Measurements from ENCODE around the gene ELP5. TPM values are rescaled to one million over a fixed set of nuclear protein-coding genes. Genes with fewer than 3 reads are reported as not detected.

ELP5 gene
- total RNA-seq, 1 donor: 21.7 TPM

GRCh38 chr17:7289256-7290032 is 37.4 kb downstream of the ELP5 start:
- Histone ChIP-seq H3K79me2 (ENCODE audit: insufficient read depth, low read length) (no peaks in the 10 kb centered on the region), H3K27me3 (ENCODE audit: insufficient read depth, low read length) (peaks cover 57% of the 10 kb centered on the region), H2AFZ (ENCODE audit: low read length) (no peak overlapping the region), H3K4me1 (ENCODE audit: insufficient read depth, low read length) (no peaks in the 10 kb centered on the region), H3K36me3 (ENCODE audit: insufficient read depth, low read length) (no peaks in the 10 kb centered on the region), H3K9me3 (ENCODE audit: low read depth, low read length) (no peaks in the 10 kb centered on the region), H4K20me1 (ENCODE audit: insufficient read depth, low read length) (no peaks in the 10 kb centered on the region), H3K27ac (ENCODE audit: low read depth, low read length) (no peak overlapping the region), H3K4me3 (ENCODE audit: insufficient read depth, low read length) (no peak overlapping the region), H3K4me2 (ENCODE audit: insufficient read depth, low read length) (no peak overlapping the region)
- TF ChIP-seq CTCF (IDR thresholded peaks at IDR 0.05; ENCODE audit: extremely low read depth, low read depth, low read length): no peak
- peak; percentile 77 for DNase-seq (ENCODE audit: insufficient read length, low spot score, missing footprints)

- no peak for TF ChIP-seq CTCF (IDR thresholded peaks at IDR 0.05; ENCODE audit: extremely low read depth, low read depth, low read length)
- Histone ChIP-seq H3K4me2 (ENCODE audit: insufficient read depth, low read length) (no peak overlapping the region), H3K4me3 (ENCODE audit: insufficient read depth, low read length) (no peak overlapping the region), H2AFZ (ENCODE audit: low read length) (no peak overlapping the region), H3K27me3 (ENCODE audit: insufficient read depth, low read length) (peaks cover 59% of the 10 kb centered on the region), H4K20me1 (ENCODE audit: insufficient read depth, low read length) (no peaks in the 10 kb centered on the region), H3K79me2 (ENCODE audit: insufficient read depth, low read length) (no peaks in the 10 kb centered on the region), H3K9me3 (ENCODE audit: low read depth, low read length) (no peaks in the 10 kb centered on the region), H3K4me1 (ENCODE audit: insufficient read depth, low read length) (no peaks in the 10 kb centered on the region), H3K36me3 (ENCODE audit: insufficient read depth, low read length) (no peaks in the 10 kb centered on the region), H3K27ac (ENCODE audit: low read depth, low read length) (no peak overlapping the region)
- DNase-seq (ENCODE audit: insufficient read length, low spot score, missing footprints): peak; percentile 29
These were observed 38.2 kb downstream of the ELP5 start for GRCh38 chr17:7290166-7290565.

- Histone ChIP-seq H2AFZ (ENCODE audit: low read length) (no peak overlapping the region), H3K4me3 (ENCODE audit: insufficient read depth, low read length) (no peak overlapping the region), H3K27me3 (ENCODE audit: insufficient read depth, low read length) (peaks cover 57% of the 10 kb centered on the region), H3K27ac (ENCODE audit: low read depth, low read length) (no peak overlapping the region), H4K20me1 (ENCODE audit: insufficient read depth, low read length) (peaks cover 2% of the 10 kb centered on the region), H3K79me2 (ENCODE audit: insufficient read depth, low read length) (no peaks in the 10 kb centered on the region), H3K4me1 (ENCODE audit: insufficient read depth, low read length) (no peaks in the 10 kb centered on the region), H3K36me3 (ENCODE audit: insufficient read depth, low read length) (no peaks in the 10 kb centered on the region), H3K9me3 (ENCODE audit: low read depth, low read length) (no peaks in the 10 kb centered on the region), H3K4me2 (ENCODE audit: insufficient read depth, low read length) (no peak overlapping the region)
- no peak for TF ChIP-seq CTCF (IDR thresholded peaks at IDR 0.05; ENCODE audit: extremely low read depth, low read depth, low read length)
- peak; percentile 66 for DNase-seq (ENCODE audit: insufficient read length, low spot score, missing footprints)
These were observed 38.7 kb downstream of the ELP5 start for GRCh38 chr17:7290685-7291084.

- Histone ChIP-seq H3K9me3 (ENCODE audit: low read depth, low read length) (no peaks in the 10 kb centered on the region), H3K4me2 (ENCODE audit: insufficient read depth, low read length) (no peak overlapping the region), H3K79me2 (ENCODE audit: insufficient read depth, low read length) (no peaks in the 10 kb centered on the region), H3K27ac (ENCODE audit: low read depth, low read length) (no peak overlapping the region), H2AFZ (ENCODE audit: low read length) (no peak overlapping the region), H4K20me1 (ENCODE audit: insufficient read depth, low read length) (peaks cover 3% of the 10 kb centered on the region), H3K36me3 (ENCODE audit: insufficient read depth, low read length) (no peaks in the 10 kb centered on the region), H3K4me1 (ENCODE audit: insufficient read depth, low read length) (peaks cover 3% of the 10 kb centered on the region), H3K4me3 (ENCODE audit: insufficient read depth, low read length) (no peak overlapping the region), H3K27me3 (ENCODE audit: insufficient read depth, low read length) (peaks cover 57% of the 10 kb centered on the region)
- DNase-seq (ENCODE audit: insufficient read length, low spot score, missing footprints): peak; percentile 82
- no peak for TF ChIP-seq CTCF (IDR thresholded peaks at IDR 0.05; ENCODE audit: extremely low read depth, low read depth, low read length)
These were observed 40.2 kb downstream of the ELP5 start for GRCh38 chr17:7292194-7292593.

Data from osteoblast (primary cell).